Measurements from ENCODE around the gene PRRC1. TPM values are rescaled to one million over a fixed set of nuclear protein-coding genes. Genes with fewer than 3 reads are reported as not detected.

The PRRC1 gene
- total RNA-seq, 1 experiment from 2014 or later = 53.2 TPM

GRCh38 chr5:127580731-127581130 lies 63.3 kb downstream of the PRRC1 start:
- Histone ChIP-seq H3K27me3 (ENCODE audit: insufficient read depth, low read length) (no peaks in the 10 kb centered on the region), H3K9me2 (ENCODE audit: insufficient read depth) (no peaks in the 10 kb centered on the region), H3K36me3 (ENCODE audit: control insufficient read depth in 1 of 2, insufficient read depth in 2 of 2, low read length in 2 of 2) (no peaks in the 10 kb centered on the region), H3K4me1 (ENCODE audit: control insufficient read depth in 1 of 2, insufficient read depth in 2 of 2, low read length in 2 of 2) (no peaks in the 10 kb centered on the region), H2AFZ (ENCODE audit: low read depth, low read length, poor library complexity, severe bottlenecking) (no peak overlapping the region), H3K9me3 (ENCODE audit: control insufficient read depth in 1 of 2, insufficient read depth in 1 of 2, low read depth in 1 of 2, low read length in 2 of 2) (no peaks in the 10 kb centered on the region), H3K4me3 (replicated peaks in 1 of 2; ENCODE audit: low read depth in 1 of 2, low read length in 2 of 2) (no peak overlapping the region), H3K9ac (ENCODE audit: low read length) (no peak overlapping the region), H4K20me1 (ENCODE audit: insufficient read depth) (no peaks in the 10 kb centered on the region), H3K4me2 (ENCODE audit: low read length) (no peak overlapping the region), H3K79me2 (ENCODE audit: insufficient read depth, low read length) (no peaks in the 10 kb centered on the region), H3K27ac (ENCODE audit: low read depth, low read length) (no peak overlapping the region)
- TF ChIP-seq, protein P1, sequence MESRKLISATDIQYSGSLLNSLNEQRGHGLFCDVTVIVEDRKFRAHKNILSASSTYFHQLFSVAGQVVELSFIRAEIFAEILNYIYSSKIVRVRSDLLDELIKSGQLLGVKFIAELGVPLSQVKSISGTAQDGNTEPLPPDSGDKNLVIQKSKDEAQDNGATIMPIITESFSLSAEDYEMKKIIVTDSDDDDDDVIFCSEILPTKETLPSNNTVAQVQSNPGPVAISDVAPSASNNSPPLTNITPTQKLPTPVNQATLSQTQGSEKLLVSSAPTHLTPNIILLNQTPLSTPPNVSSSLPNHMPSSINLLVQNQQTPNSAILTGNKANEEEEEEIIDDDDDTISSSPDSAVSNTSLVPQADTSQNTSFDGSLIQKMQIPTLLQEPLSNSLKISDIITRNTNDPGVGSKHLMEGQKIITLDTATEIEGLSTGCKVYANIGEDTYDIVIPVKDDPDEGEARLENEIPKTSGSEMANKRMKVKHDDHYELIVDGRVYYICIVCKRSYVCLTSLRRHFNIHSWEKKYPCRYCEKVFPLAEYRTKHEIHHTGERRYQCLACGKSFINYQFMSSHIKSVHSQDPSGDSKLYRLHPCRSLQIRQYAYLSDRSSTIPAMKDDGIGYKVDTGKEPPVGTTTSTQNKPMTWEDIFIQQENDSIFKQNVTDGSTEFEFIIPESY (IDR thresholded peaks at IDR 0.05; ENCODE audit: extremely low read depth, insufficient replicate concordance, low read length) = no peak
- no peak for TF ChIP-seq SIN3A (IDR thresholded peaks at IDR 0.05; ENCODE audit: low read depth)
- no peak for TF ChIP-seq POLR2AphosphoS5 (IDR thresholded peaks at IDR 0.05; ENCODE audit: low read depth, low read length)
- TF ChIP-seq RAD21 (IDR thresholded peaks at IDR 0.05; ENCODE audit: low read depth) = no peak
- TF ChIP-seq CEBPB (IDR thresholded peaks at IDR 0.05; ENCODE audit: low read depth) = no peak
- no peak for TF ChIP-seq POLR2A (IDR thresholded peaks at IDR 0.05; ENCODE audit: borderline replicate concordance, extremely low read depth, insufficient read depth, insufficient read length)
- no peak for TF ChIP-seq ZFX (IDR thresholded peaks at IDR 0.05)
- no peak for TF ChIP-seq EZH2phosphoT487 (IDR thresholded peaks at IDR 0.05; ENCODE audit: borderline replicate concordance)
- ChIA-PET POLR2A (no interaction called here), CTCF (no interaction called here), RAD21 (ENCODE audit: low non-redundant PET in 1 of 2, low total read pairs in 2 of 2, uncharacterized antibody in 2 of 2, unreplicated experiment in 2 of 2) (no interaction called here)
- ATAC-seq = no peak
- DNase-seq (ENCODE audit: low read depth, low spot score) = no peak
- no TSS peak for BruUV-seq (replicated peaks)
- intact Hi-C loops (cut with micrococcal nuclease) = no loop called here

DNA sequence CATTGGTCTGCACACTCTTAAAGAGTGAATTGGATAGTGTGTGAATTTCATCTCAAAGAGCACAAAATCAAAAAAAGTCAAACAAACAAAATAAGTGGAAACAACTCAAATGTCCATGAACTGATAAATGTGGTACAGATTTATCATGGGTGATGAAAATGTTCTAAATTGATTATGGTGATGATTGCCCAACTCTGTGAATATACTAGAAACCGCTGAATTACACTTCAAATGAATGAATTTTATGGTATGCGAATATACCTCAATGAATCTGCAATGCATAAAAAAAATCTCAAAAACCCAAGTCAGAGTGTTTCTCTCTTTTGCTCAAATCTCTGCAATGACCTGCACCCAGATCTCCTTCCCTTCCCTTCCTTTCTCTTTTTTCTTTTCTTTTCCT lies 64.0 kb downstream of the PRRC1 start:
- H3K9ac ChIP-seq (ENCODE audit: low read length) = no peak overlapping the region
- intact Hi-C loops (cut with micrococcal nuclease) = no loop called here
- POLR2A ChIA-PET = no interaction called here
- BruUV-seq (replicated peaks) = no TSS peak
- H3K36me3 ChIP-seq (ENCODE audit: control insufficient read depth in 1 of 2, insufficient read depth in 2 of 2, low read length in 2 of 2) = no peaks in the 10 kb centered on the region
- RAD21 ChIA-PET (ENCODE audit: low non-redundant PET in 1 of 2, low total read pairs in 2 of 2, uncharacterized antibody in 2 of 2, unreplicated experiment in 2 of 2) = no interaction called here
- TF ChIP-seq, protein P1 (IDR thresholded peaks at IDR 0.05; ENCODE audit: extremely low read depth, insufficient replicate concordance, low read length) = no peak
- TF ChIP-seq CTCF (IDR thresholded peaks at IDR 0.05 in 2 of 3, conservative IDR thresholded peaks at IDR 0.05 in 1 of 3; ENCODE audit: borderline replicate concordance in 1 of 3, insufficient read depth in 1 of 3, low read depth in 2 of 3, low read length in 2 of 3) (no peak), POLR2AphosphoS5 (IDR thresholded peaks at IDR 0.05; ENCODE audit: low read depth, low read length) (no peak)
- CTCF ChIA-PET = no interaction called here
- no peaks in the 10 kb centered on the region for H3K4me1 ChIP-seq (ENCODE audit: control insufficient read depth in 1 of 2, insufficient read depth in 2 of 2, low read length in 2 of 2)
- H3K9me2 ChIP-seq (ENCODE audit: insufficient read depth) = no peaks in the 10 kb centered on the region
- DNase-seq (ENCODE audit: low read depth, low spot score) (no peak), ATAC-seq (no peak)
- no peaks in the 10 kb centered on the region for H3K9me3 ChIP-seq (ENCODE audit: control insufficient read depth in 1 of 2, insufficient read depth in 1 of 2, low read depth in 1 of 2, low read length in 2 of 2)
- no peaks in the 10 kb centered on the region for H4K20me1 ChIP-seq (ENCODE audit: insufficient read depth)
- no peak overlapping the region for H2AFZ ChIP-seq (ENCODE audit: low read depth, low read length, poor library complexity, severe bottlenecking)
- no peaks in the 10 kb centered on the region for H3K79me2 ChIP-seq (ENCODE audit: insufficient read depth, low read length)
- no peak overlapping the region for H3K27ac ChIP-seq (ENCODE audit: low read depth, low read length)
- no peak overlapping the region for H3K4me2 ChIP-seq (ENCODE audit: low read length)
- H3K27me3 ChIP-seq (ENCODE audit: insufficient read depth, low read length) = no peaks in the 10 kb centered on the region
- H3K4me3 ChIP-seq (replicated peaks in 1 of 2; ENCODE audit: low read depth in 1 of 2, low read length in 2 of 2) = no peak overlapping the region

All from HCT116 (cell line).